Activated T-cell treated with anti-CD3 and anti-CD28 coated beads, Interleukin-2, amount 50 U/mL, for 72 hours (primary cell): ENCODE measurements around the gene HOXA6. TPM values are rescaled to one million over a fixed set of nuclear protein-coding genes. Genes with fewer than 3 reads are reported as not detected.

Experiments
- ATAC-seq, 2 donors: fragments of 150-1000 bp; cut with Tn5 transposase; replicated peaks in 1 of 2; 2 replicates each; pipeline ENCODE4 v1.10.0; 2021; ENCODE audit warnings: moderate library complexity in 2 of 2, mild to moderate bottlenecking in 1 of 2
- DNase-seq, 2 donors: peaks; one replicate each; pipeline ENCODE4 v3.0.0; 2021 to 2022; ENCODE audit warnings: mixed read lengths in 1 of 2
- H3K27ac Mint-ChIP-seq: one replicate; pipeline ENCODE4 v1.8.0; 2022; ENCODE audit warnings: mild to moderate bottlenecking, moderate library complexity, mixed read lengths
- H3K27me3 Mint-ChIP-seq: one replicate; pipeline ENCODE4 v1.8.0; 2022; ENCODE audit warnings: low read depth, mixed read lengths
- H3K36me3 Mint-ChIP-seq, 2 donors: one replicate each; pipeline ENCODE4 v1.8.0; 2022; ENCODE audit warnings: mixed read lengths in 2 of 2, mild to moderate bottlenecking in 1 of 2; ENCODE audit not compliant: insufficient read depth in 2 of 2
- H3K4me1 Mint-ChIP-seq: one replicate; pipeline ENCODE4 v1.8.0; 2022; ENCODE audit warnings: low read depth, mixed read lengths
- H3K4me3 Mint-ChIP-seq, 2 donors: one replicate each; pipeline ENCODE4 v1.8.0; 2022; ENCODE audit warnings: mild to moderate bottlenecking in 2 of 2, mixed read lengths in 2 of 2, moderate library complexity in 2 of 2
- H3K9me3 Mint-ChIP-seq, 2 donors: one replicate each; pipeline ENCODE4 v1.8.0; 2022; ENCODE audit warnings: mixed read lengths in 2 of 2
- total RNA-seq, 2 donors: library from RNA; stranded (reverse); gene quantifications; one replicate each; pipeline ENCODE4 v1.2.3, GENCODE V29; 2022

HOXA6 gene
- total RNA-seq, 2 donors from 2014 or later, result 0.31 TPM; not detected in 1

DNA sequence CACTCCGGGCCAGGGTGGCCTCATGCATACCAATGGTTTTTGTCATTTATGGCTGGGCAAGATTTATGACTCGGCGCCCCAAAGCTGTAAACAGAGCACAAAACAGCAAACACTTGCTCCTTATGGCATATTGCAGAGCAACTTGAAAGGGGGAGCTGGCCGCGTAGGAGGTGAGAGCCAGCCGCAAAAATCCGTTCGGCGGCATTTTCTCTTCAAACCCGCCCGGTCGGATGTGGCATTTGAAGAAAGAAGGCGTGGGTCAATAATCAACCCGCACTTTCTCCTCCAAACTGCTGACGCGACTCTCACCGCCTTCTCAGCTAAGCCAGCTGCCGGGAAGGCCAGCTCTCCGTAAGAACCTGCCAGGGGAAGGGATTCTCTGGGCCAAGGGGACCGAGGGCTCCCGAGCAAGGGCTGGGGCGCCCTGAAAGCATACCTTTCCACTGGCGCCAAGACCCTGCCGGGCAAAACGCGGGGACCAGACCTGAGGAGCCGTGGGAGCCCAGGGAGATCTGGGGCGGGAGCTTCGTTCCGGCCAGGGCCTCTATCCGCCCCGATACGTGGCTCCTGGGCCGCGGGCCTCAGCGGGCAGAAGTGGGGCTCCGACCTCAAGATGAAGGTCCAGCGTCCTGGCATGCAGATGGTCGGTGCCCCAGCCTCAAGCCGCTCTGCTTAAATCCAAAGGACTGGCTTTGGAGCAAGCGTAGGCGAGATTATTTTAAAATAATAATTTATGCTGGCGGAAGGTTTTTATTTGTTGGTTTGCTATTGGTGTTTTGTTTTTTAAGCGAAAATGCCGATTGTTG, 32.1 kb downstream of the HOXA6 start:
- no peaks in the 10 kb centered on the region for H3K27me3 Mint-ChIP-seq
- no peaks in the 10 kb centered on the region for H3K36me3 Mint-ChIP-seq
- DNase-seq, result no peak
- no peak overlapping the region for H3K27ac Mint-ChIP-seq
- no peak for ATAC-seq
- H3K4me1 Mint-ChIP-seq, result no peaks in the 10 kb centered on the region
- no peak overlapping the region for H3K4me3 Mint-ChIP-seq
- H3K9me3 Mint-ChIP-seq, result no peaks in the 10 kb centered on the region

GRCh38 chr7:27114881-27115220, 32.7 kb downstream of the HOXA6 start:
- no peak overlapping the region for H3K27ac Mint-ChIP-seq
- no peak for ATAC-seq

DNA sequence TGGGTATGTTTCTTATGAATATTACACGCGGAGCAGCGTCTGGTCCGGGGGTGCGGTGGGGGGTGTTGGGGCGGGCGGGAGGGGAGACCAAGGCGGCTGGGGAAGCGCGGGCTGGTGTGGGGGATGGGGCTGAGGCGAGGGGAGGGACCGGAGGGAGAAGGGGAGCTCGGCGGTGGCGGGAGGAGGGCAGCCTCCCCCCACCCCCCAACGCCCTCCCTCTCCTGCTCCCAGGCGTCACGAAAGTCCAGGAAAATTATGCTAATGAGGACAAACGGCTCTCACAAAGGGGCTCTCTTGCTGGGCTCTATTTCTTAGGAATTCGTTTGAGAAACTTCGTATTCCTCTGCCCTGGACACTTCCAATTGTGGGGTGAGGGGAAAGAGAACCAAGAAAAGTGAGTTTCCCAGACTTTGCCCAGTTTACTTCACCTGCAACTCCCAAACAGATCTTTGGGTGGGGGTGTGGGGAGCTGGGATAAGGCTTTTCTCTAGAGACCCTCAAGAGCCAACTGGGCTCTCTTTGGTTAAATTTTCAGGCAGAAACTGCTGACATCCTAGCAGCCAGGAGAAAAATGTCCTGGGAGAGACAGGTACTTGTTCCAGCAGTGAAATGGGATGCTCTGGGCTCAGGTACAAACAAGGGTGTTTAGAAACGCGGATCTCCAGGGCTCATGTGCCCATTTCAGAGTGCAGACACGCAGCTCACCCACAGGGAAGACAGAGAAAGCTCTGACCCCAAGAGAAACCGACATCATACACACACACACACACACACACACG, 33.4 kb downstream of the HOXA6 start:
- no peaks in the 10 kb centered on the region for H3K27me3 Mint-ChIP-seq
- H3K4me3 Mint-ChIP-seq, result no peak overlapping the region
- H3K4me1 Mint-ChIP-seq, result no peaks in the 10 kb centered on the region
- H3K9me3 Mint-ChIP-seq, result no peaks in the 10 kb centered on the region
- DNase-seq, result no peak
- H3K27ac Mint-ChIP-seq, result no peak overlapping the region
- H3K36me3 Mint-ChIP-seq, result no peaks in the 10 kb centered on the region
- no peak for ATAC-seq

More at GRCh38 chr7:27114881-27115220, 32.7 kb downstream of the HOXA6 start:
- no peak for DNase-seq
- Mint-ChIP-seq H3K27me3 (no peaks in the 10 kb centered on the region), H3K4me3 (no peak overlapping the region), H3K4me1 (no peaks in the 10 kb centered on the region), H3K9me3 (no peaks in the 10 kb centered on the region), H3K36me3 (no peaks in the 10 kb centered on the region)

GRCh38 chr7:27112955-27113949, 34.3 kb downstream of the HOXA6 start:
- ATAC-seq (no peak), DNase-seq (no peak)
- Mint-ChIP-seq H3K27ac (no peak overlapping the region), H3K36me3 (no peaks in the 10 kb centered on the region), H3K27me3 (no peaks in the 10 kb centered on the region), H3K9me3 (no peaks in the 10 kb centered on the region), H3K4me3 (no peak overlapping the region), H3K4me1 (no peaks in the 10 kb centered on the region)

DNA sequence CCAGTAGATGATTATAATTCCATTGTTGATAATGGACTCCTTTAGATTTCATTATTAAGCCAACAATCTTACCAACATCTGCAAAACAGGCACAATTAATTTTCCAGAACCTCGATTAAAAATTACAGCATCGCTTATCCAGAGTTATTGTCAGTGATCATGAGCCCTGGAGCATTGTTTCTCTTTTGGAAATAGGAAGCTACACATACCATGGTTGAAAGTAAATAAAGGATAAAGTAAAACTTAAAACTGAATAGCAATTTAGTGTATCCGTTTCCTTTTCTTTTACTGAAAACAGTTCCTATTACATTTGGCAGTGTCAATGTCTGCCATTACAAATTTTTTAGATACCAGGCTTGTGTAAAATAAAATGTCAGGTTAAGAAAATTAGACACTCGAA, 35.2 kb downstream of the HOXA6 start:
- DNase-seq (no peak), ATAC-seq (no peak)
- H3K9me3 Mint-ChIP-seq, result no peaks in the 10 kb centered on the region
- no peaks in the 10 kb centered on the region for H3K4me1 Mint-ChIP-seq
- H3K36me3 Mint-ChIP-seq, result no peaks in the 10 kb centered on the region
- H3K27me3 Mint-ChIP-seq, result no peaks in the 10 kb centered on the region
- H3K27ac Mint-ChIP-seq, result no peak overlapping the region
- no peak overlapping the region for H3K4me3 Mint-ChIP-seq

DNA sequence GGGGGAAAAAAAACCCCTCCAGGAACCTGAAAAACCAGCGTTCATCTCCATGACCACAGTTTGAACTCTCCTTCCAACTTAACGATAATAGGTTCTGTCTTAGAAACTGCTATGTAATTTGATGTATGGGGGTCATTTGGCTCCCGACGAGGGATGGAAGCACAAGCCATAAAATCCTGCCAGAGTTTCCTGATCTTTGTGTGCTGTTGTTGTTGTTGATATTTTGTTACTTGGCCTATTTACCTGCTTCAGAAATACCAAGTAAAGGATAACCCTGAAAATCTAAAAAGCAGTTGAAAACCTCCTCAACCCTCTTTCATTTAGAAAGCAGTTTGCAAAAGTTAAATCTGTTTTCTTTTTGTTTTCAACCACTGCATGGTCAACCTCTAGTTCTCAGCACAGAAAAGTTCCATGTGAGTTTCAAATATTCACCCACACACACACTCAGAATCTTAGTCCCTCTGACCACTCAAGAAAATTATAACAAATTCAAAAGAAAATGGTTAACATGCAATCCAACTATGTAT, 35.8 kb downstream of the HOXA6 start:
- Mint-ChIP-seq H3K27ac (no peak overlapping the region), H3K36me3 (no peaks in the 10 kb centered on the region), H3K9me3 (no peaks in the 10 kb centered on the region), H3K4me1 (no peaks in the 10 kb centered on the region), H3K27me3 (no peaks in the 10 kb centered on the region), H3K4me3 (no peak overlapping the region)
- DNase-seq (no peak), ATAC-seq (no peak)

DNA sequence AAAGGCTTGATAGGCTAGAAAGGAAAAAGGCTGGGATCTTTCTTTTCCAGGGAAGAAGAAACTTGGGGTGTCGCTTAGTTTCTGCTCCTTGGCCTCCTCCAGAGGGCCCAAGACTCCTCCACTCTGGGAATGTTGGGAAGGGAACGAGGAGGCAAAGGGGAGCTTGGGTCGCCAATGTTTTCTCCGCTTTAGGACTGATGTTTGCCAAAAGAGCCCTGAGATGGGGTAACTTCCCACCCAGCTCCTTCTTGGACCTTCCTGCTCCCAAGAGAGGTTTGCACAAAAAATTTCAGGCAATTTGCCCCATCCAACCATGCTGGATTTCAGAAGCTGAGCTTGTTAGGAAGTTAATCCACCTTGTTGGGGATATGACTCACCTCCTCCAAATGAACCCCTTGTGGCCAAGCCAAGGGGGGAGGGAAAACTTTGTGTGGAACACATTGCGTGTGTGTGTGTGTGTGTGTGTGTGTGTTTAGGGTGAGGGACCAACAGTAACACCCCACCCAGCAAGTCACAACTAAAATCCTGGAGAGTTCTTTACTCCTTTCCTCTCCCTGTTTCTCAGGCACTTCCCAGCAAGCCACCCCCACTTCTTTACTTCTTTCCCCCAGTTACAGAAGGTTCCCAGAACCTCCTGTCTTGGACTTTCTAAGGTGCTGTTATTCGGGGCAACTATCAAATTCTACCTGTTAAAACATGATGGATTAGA, 36.4 kb downstream of the HOXA6 start:
- Mint-ChIP-seq H3K4me3 (no peak overlapping the region), H3K9me3 (no peaks in the 10 kb centered on the region), H3K4me1 (no peaks in the 10 kb centered on the region), H3K27ac (no peak overlapping the region), H3K27me3 (no peaks in the 10 kb centered on the region), H3K36me3 (no peaks in the 10 kb centered on the region)
- DNase-seq, result no peak
- ATAC-seq, result no peak

DNA sequence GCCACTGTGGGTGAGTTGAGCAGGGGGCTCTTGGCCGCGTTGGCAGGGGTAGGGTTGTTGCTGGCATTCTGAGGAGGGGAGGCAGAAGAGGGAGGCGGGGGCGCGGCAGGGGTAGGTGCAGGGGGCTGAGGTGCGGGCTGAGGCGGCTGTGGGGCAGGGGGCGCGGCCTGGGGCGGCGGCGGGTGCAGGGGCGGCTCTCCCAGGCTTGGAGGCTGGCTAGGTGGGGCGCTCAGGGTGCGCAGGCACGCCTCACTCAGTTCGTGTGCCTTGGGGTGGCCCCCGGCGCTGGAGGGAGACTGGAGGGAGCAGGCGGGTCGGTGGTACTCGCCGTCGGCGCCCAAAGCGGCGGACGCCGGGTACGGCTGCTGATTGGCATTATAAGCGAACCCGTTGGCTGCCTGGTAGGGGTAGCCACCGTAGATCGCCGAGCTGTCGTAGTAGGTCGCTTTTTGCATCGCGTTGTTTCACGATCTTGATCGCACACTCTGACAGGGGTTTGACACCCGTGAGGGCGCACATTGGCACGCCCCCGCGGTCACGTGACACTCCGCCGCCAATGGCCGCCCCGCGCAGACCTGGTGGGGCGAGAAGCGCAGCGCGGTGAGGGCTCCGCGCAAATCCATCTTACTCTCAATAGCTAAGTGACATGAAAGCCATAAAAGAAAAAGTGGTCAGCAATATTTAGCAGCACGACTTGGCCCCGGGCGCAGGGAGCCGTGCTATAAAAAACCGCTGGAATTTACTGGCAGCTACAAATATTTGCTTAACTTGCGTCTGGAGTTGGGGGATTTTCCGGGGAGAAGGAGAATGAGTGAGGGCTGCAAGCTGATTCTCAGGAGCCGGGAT, 37.2 kb downstream of the HOXA6 start:
- no peak for ATAC-seq
- Mint-ChIP-seq H3K36me3 (no peaks in the 10 kb centered on the region), H3K4me1 (no peaks in the 10 kb centered on the region), H3K9me3 (no peaks in the 10 kb centered on the region), H3K4me3 (no peak overlapping the region), H3K27me3 (peaks cover 4% of the 10 kb centered on the region), H3K27ac (no peak overlapping the region)
- no peak for DNase-seq

- H3K4me1 Mint-ChIP-seq, result no peaks in the 10 kb centered on the region
- no peak overlapping the region for H3K4me3 Mint-ChIP-seq
- DNase-seq (no peak), ATAC-seq (no peak)
- H3K9me3 Mint-ChIP-seq, result no peaks in the 10 kb centered on the region
- H3K27ac Mint-ChIP-seq, result no peak overlapping the region
- peaks cover 12% of the 10 kb centered on the region for H3K27me3 Mint-ChIP-seq
- H3K36me3 Mint-ChIP-seq, result no peaks in the 10 kb centered on the region
These were observed 37.9 kb downstream of the HOXA6 start for GRCh38 chr7:27109466-27110185.

GRCh38 chr7:27108390-27109127, 39.0 kb downstream of the HOXA6 start:
- no peak overlapping the region for H3K4me3 Mint-ChIP-seq
- no peaks in the 10 kb centered on the region for H3K4me1 Mint-ChIP-seq
- H3K27ac Mint-ChIP-seq, result no peak overlapping the region
- H3K36me3 Mint-ChIP-seq, result no peaks in the 10 kb centered on the region
- H3K27me3 Mint-ChIP-seq, result peaks cover 23% of the 10 kb centered on the region
- DNase-seq (no peak), ATAC-seq (no peak)
- H3K9me3 Mint-ChIP-seq, result no peaks in the 10 kb centered on the region
